ENCODE measurements around the gene ZDHHC14.

DNA sequence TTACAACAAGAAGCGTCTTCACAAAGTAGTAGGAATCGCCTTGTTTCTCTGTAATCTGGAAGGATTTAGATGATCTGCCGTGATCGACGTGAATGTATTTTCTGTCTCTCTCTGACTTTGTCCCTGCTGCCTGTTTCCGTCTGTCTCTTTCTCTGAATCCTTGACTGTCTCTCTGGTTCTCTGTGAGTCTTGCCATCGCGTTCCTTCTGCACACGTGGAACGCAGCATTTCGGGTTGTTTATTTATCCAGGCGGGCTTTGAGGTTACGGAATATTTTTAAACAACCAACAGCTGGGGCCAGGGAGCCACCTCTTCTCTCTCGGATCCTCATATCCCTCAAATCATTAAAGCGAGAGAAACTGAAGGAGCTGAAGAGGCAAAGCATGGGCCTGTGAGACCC, 215.9 kb downstream of the ZDHHC14 start:
- TF ChIP-seq EZH2 (IDR thresholded peaks at IDR 0.05; ENCODE audit: low read length) (no peak), CTCF (optimal IDR thresholded peaks at IDR 0.05 in 1 of 3, IDR thresholded peaks at IDR 0.05 in 1 of 3, conservative IDR thresholded peaks at IDR 0.05 in 1 of 3; ENCODE audit: extremely low read depth in 1 of 3, insufficient read depth in 2 of 3, low read length in 3 of 3) (no peak)
